ENCODE results near the gene EIF2AK2. TPM values are rescaled to one million over a fixed set of nuclear protein-coding genes. Genes with fewer than 3 reads are reported as not detected.

The EIF2AK2 gene
- total RNA-seq, 1 experiment from 2014 or later = 30.9 TPM

Other genes starting within 250 kb of the EIF2AK2 start
- gene STRN, start 190.4 kb downstream of the EIF2AK2 start, total RNA-seq (2014; rRNA removed; shearing (Covaris generic)) = 15.4 and 18.7 TPM in 2 replicates
- gene HEATR5B, start 72.6 kb downstream of the EIF2AK2 start, total RNA-seq (2014; rRNA removed; shearing (Covaris generic)) = 13.3 and 13.6 TPM in 2 replicates
- gene GPATCH11, start 72.5 kb downstream of the EIF2AK2 start, total RNA-seq (2014; rRNA removed; shearing (Covaris generic)) = 14.1 and 16.5 TPM in 2 replicates
- gene SULT6B1, start 31.7 kb upstream of the EIF2AK2 start, total RNA-seq (2014; rRNA removed; shearing (Covaris generic)) = not detected in 2 replicates
- gene CEBPZOS, start 39.5 kb upstream of the EIF2AK2 start, total RNA-seq (2014; rRNA removed; shearing (Covaris generic)) = 33.3 and 34.9 TPM in 2 replicates
- 57.1 and 67.9 TPM in 2 replicates for gene CEBPZ, start 74.6 kb upstream of the EIF2AK2 start, total RNA-seq (2014; rRNA removed; shearing (Covaris generic))
- 21.4 and 23.9 TPM in 2 replicates for gene NDUFAF7, start 74.7 kb upstream of the EIF2AK2 start, total RNA-seq (2014; rRNA removed; shearing (Covaris generic))
- 94.0 and 96.4 TPM in 2 replicates for gene PRKD3, start 167.9 kb upstream of the EIF2AK2 start, total RNA-seq (2014; rRNA removed; shearing (Covaris generic))
- gene QPCT, start 187.7 kb upstream of the EIF2AK2 start, total RNA-seq (2014; rRNA removed; shearing (Covaris generic)) = 126 and 137 TPM in 2 replicates

All from RPMI7951 (cell line).